OCI-LY7 (cell line): ENCODE measurements around the gene MIER1. TPM values are rescaled to one million over a fixed set of nuclear protein-coding genes. Genes with fewer than 3 reads are reported as not detected.

Source experiments
- BruUV-seq: library from RNA; stranded (reverse); fragments of 400-500 nt; replicated peaks from 2 replicates; lab custom pipeline; 2021; lab: Mats Ljungman, UMichigan
- CTCF ChIA-PET: fragments of 300-600 bp; sonication (Branson Sonifier 250); formaldehyde crosslinking; loops from one replicate; lab custom pipeline; 2022; ENCODE audit warnings: antibody characterized with exemption; ENCODE audit not compliant: unreplicated experiment; lab: Charles Lee
- POLR2A ChIA-PET: fragments of 300-600 bp; sonication (Branson Sonifier 250); formaldehyde crosslinking; loops from one replicate; lab custom pipeline; 2022; ENCODE audit warnings: antibody characterized with exemption; lab: Charles Lee
- DNase-seq: peaks from one replicate; pipeline ENCODE4 v3.0.0-alpha.2; 2015; ENCODE audit warnings: low spot score
- H2AFZ ChIP-seq: fragments of 200-600 bp; sonication (generic), shearing (Covaris generic); 2 replicates; pipeline ENCODE4 v1.6.1; 2014; ENCODE audit warnings: mild to moderate bottlenecking, antibody characterized with exemption, low read length, moderate library complexity
- H3K27ac ChIP-seq: fragments of 200-600 bp; sonication (generic); 2 replicates; pipeline ENCODE4 v1.5.1; 2014; ENCODE audit warnings: mixed run types, low read depth, mild to moderate bottlenecking, moderate library complexity, low read length, inconsistent platforms; ENCODE audit not compliant: poor library complexity, severe bottlenecking
- H3K36me3 ChIP-seq: fragments of 200-600 bp; sonication (generic); 2 replicates; pipeline ENCODE4 v1.6.1; 2014; ENCODE audit warnings: mild to moderate bottlenecking, antibody characterized with exemption, low read length, moderate library complexity, mixed read lengths; ENCODE audit not compliant: insufficient read depth
- H3K4me1 ChIP-seq: fragments of 200-600 bp; sonication (generic); 2 replicates; pipeline ENCODE4 v1.5.1; 2014; ENCODE audit warnings: mild to moderate bottlenecking, low read length; ENCODE audit not compliant: insufficient read depth, poor library complexity, severe bottlenecking
- H3K4me2 ChIP-seq: fragments of 200-600 bp; sonication (generic); 2 replicates; pipeline ENCODE4 v1.6.1; 2014; ENCODE audit warnings: mild to moderate bottlenecking, low read length
- H3K4me3 ChIP-seq: fragments of 200-600 bp; sonication (generic); 2 replicates; pipeline ENCODE4 v1.5.1; 2014; ENCODE audit warnings: mild to moderate bottlenecking, low read depth, low read length; ENCODE audit not compliant: poor library complexity, severe bottlenecking
- H3K79me2 ChIP-seq: fragments of 200-600 bp; sonication (generic); 2 replicates; pipeline ENCODE4 v1.6.1; 2016; ENCODE audit warnings: low read depth, mild to moderate bottlenecking, low read length, moderate library complexity, mixed read lengths; ENCODE audit not compliant: insufficient read depth
- H3K9me2 ChIP-seq: fragments of 200-600 bp; sonication (generic); 2 replicates; pipeline ENCODE4 v1.6.1; 2016; ENCODE audit warnings: mild to moderate bottlenecking, low read length, mixed read lengths; ENCODE audit not compliant: insufficient read depth
- H3K9me3 ChIP-seq: fragments of 200-600 bp; sonication (generic); 2 replicates; pipeline ENCODE4 v1.6.1; 2014; ENCODE audit warnings: mild to moderate bottlenecking, mixed run types, low read length, mixed read lengths
- H4K20me1 ChIP-seq: fragments of 200-600 bp; sonication (generic); 2 replicates; pipeline ENCODE4 v1.6.1; 2014; ENCODE audit warnings: mild to moderate bottlenecking, antibody characterized with exemption, low read length, moderate library complexity, mixed read lengths; ENCODE audit not compliant: insufficient read depth
- CTCF ChIP-seq: fragments of 200-600 bp; sonication (generic); conservative IDR thresholded peaks from 2 replicates; pipeline ENCODE4 v1.5.1; 2014; ENCODE audit warnings: mild to moderate bottlenecking, antibody characterized with exemption, low read length, moderate library complexity, mixed read lengths
- EZH2phosphoT487 ChIP-seq: fragments of 200-600 bp; sonication (generic); IDR thresholded peaks from 2 replicates; pipeline ENCODE4 v1.6.1; 2018; ENCODE audit warnings: low read depth, borderline replicate concordance, mild to moderate bottlenecking, mixed run types, antibody characterized with exemption, low read length, moderate library complexity, mixed read lengths
- intact Hi-C: fragments of 100-400 bp; cut with micrococcal nuclease; formaldehyde crosslinking; loops from one replicate; pipeline ENCODE4 v1.10.0; 2022; ENCODE audit not compliant: unreplicated experiment
- total RNA-seq, 2 experiments: library from RNA; depleted of rRNA in 1 of 2; stranded (reverse); fragments of >200 nt in 1 of 2; shearing (Covaris generic) in 1 of 2; gene quantifications; 2 replicates each; pipeline ENCODE4 v1.2.3, GENCODE V29; 2014 to 2022

The MIER1 gene
- total RNA-seq, 2 experiments from 2014 or later, result 24.4 to 45.9 TPM

- ChIA-PET CTCF (no interaction called here), POLR2A (interaction anchor here (1.2 kb wide), 1 partner anchor 141 kb away, joined by 4 read pairs; no protein-coding TSS in a partner anchor)
- H3K36me3 ChIP-seq, result peaks cover 65% of the 10 kb centered on the region
- H3K4me2 ChIP-seq, result no peak overlapping the region
- no TSS peak for BruUV-seq
- H4K20me1 ChIP-seq, result no peaks in the 10 kb centered on the region
- DNase-seq, result no peak
- H3K79me2 ChIP-seq, result peaks cover 28% of the 10 kb centered on the region
- no peak for TF ChIP-seq EZH2phosphoT487
- H3K9me3 ChIP-seq, result peaks cover 31% of the 10 kb centered on the region
- H3K4me3 ChIP-seq, result no peak overlapping the region
- H3K4me1 ChIP-seq, result peaks cover 16% of the 10 kb centered on the region
- intact Hi-C loops, result loop anchor here (10.0 kb wide), 1 partner anchor 765 kb away; the partner anchor contains the start of gene GADD45A
- H2AFZ ChIP-seq, result no peak overlapping the region
- H3K27ac ChIP-seq, result no peak overlapping the region
- H3K9me2 ChIP-seq, result no peaks in the 10 kb centered on the region
Measured at GRCh38 chr1:66919828-66920227, 5.0 kb upstream of the MIER1 start.

- intact Hi-C loops, result loop anchor here (10.0 kb wide), 1 partner anchor 764 kb away; the partner anchor contains the start of gene GADD45A
- CTCF ChIA-PET, result no interaction called here
Measured at GRCh38 chr1:66920543-66920942, 4.2 kb upstream of the MIER1 start.

GRCh38 chr1:66925558-66925910 lies 744 bp downstream of the MIER1 start:
- no TSS peak for BruUV-seq

More at GRCh38 chr1:66920543-66920942, 4.2 kb upstream of the MIER1 start:
- BruUV-seq, result no TSS peak
- Histone ChIP-seq H3K9me3 (peaks cover 31% of the 10 kb centered on the region), H3K27ac (no peak overlapping the region), H3K4me1 (peaks cover 16% of the 10 kb centered on the region), H3K79me2 (peaks cover 32% of the 10 kb centered on the region), H3K9me2 (no peaks in the 10 kb centered on the region), H4K20me1 (no peaks in the 10 kb centered on the region), H3K4me3 (no peak overlapping the region), H2AFZ (no peak overlapping the region), H3K36me3 (peaks cover 65% of the 10 kb centered on the region), H3K4me2 (no peak overlapping the region)
- no peak for TF ChIP-seq CTCF
- no peak for TF ChIP-seq EZH2phosphoT487
- no peak for DNase-seq
- POLR2A ChIA-PET, result no interaction called here

More at GRCh38 chr1:66925558-66925910, 744 bp downstream of the MIER1 start:
- H3K9me2 ChIP-seq, result no peaks in the 10 kb centered on the region
- CTCF ChIA-PET, result no interaction called here
- peak overlapping the region; percentile 81; the same call in 1 of the 2 replicates for H2AFZ ChIP-seq
- no peaks in the 10 kb centered on the region; the same call in 1 of the 2 replicates for H4K20me1 ChIP-seq
- peak overlapping the region; percentile 96 for H3K4me3 ChIP-seq
- peaks cover 9% of the 10 kb centered on the region for H3K9me3 ChIP-seq
- DNase-seq, result no peak
- intact Hi-C loops, result loop anchor here (10.0 kb wide), 1 partner anchor 759 kb away; the partner anchor contains the start of gene GADD45A
- H3K27ac ChIP-seq, result peak overlapping the region; percentile 70
- H3K4me1 ChIP-seq, result peaks cover 45% of the 10 kb centered on the region
- H3K79me2 ChIP-seq, result peaks cover 76% of the 10 kb centered on the region
- TF ChIP-seq CTCF (peak; percentile 1; the same call in 1 of the 2 replicates), EZH2phosphoT487 (no peak)
- POLR2A ChIA-PET, result interaction anchor here (1.3 to 2.1 kb wide), 9 partner anchors 8 to 506 kb away, joined by 4 to 9 read pairs (median 6); no protein-coding TSS in a partner anchor
- peak overlapping the region; percentile 81 for H3K4me2 ChIP-seq
- peaks cover 54% of the 10 kb centered on the region for H3K36me3 ChIP-seq
